Neuronal stem cell (in vitro differentiated cells): ENCODE data around the gene CAMK1D.
"Not testable (repeated sequence)": the region's sequence is repeated elsewhere in the genome, so short reads cannot be mapped to it uniquely, and the experiment has no call there.

Source experiments
- DNase-seq: peaks from one replicate; pipeline ENCODE4 v3.0.0-alpha.2; 2013; ENCODE audit warnings: low spot score
- H2AFZ ChIP-seq: one replicate; pipeline ENCODE4 v1.6.1; 2013; ENCODE audit warnings: mild to moderate bottlenecking, low read length, inconsistent platforms
- H2AK5ac ChIP-seq: 2 replicates; pipeline ENCODE4 v1.6.1; 2013; ENCODE audit warnings: low read depth, mild to moderate bottlenecking, inconsistent platforms, low read length, moderate library complexity, mixed read lengths
- H2BK120ac ChIP-seq: 2 replicates; pipeline ENCODE4 v1.6.1; 2013; ENCODE audit warnings: low read depth, mild to moderate bottlenecking, inconsistent platforms, low read length, moderate library complexity, mixed read lengths
- H2BK12ac ChIP-seq: one replicate; pipeline ENCODE4 v1.6.1; 2013; ENCODE audit warnings: low read length, inconsistent platforms
- H2BK15ac ChIP-seq: 2 replicates; pipeline ENCODE4 v1.6.1; 2013; ENCODE audit warnings: mild to moderate bottlenecking, low read length, inconsistent platforms, mixed read lengths
- H2BK5ac ChIP-seq: one replicate; pipeline ENCODE4 v1.6.1; 2013; ENCODE audit warnings: inconsistent platforms, mild to moderate bottlenecking, low read length, moderate library complexity
- H3K14ac ChIP-seq: one replicate; pipeline ENCODE4 v1.6.1; 2013; ENCODE audit warnings: low read length, inconsistent platforms
- H3K18ac ChIP-seq: 2 replicates; pipeline ENCODE4 v1.6.1; 2013; ENCODE audit warnings: low read length, inconsistent platforms
- H3K23ac ChIP-seq: 2 replicates; pipeline ENCODE4 v1.6.1; 2013; ENCODE audit warnings: low read depth, mild to moderate bottlenecking, mixed read lengths, low read length, inconsistent platforms; ENCODE audit not compliant: poor library complexity
- H3K27ac ChIP-seq: replicated peaks from 3 replicates; pipeline ENCODE4 v1.5.1; 2013; ENCODE audit warnings: low read length, inconsistent platforms
- H3K27me3 ChIP-seq, 3 experiments: 2 replicates each; pipeline ENCODE4 v1.6.1; 2013; ENCODE audit warnings: low read length in 3 of 3, mild to moderate bottlenecking in 2 of 3, inconsistent platforms in 1 of 3, low read depth in 1 of 3, mixed read lengths in 1 of 3, moderate library complexity in 1 of 3; ENCODE audit not compliant: control insufficient read depth in 3 of 3, insufficient read depth in 3 of 3
- H3K36me3 ChIP-seq, 2 donors: replicated peaks in 1 of 2; 2 replicates each; pipeline ENCODE4 v1.6.1; 2013; ENCODE audit warnings: low read length in 2 of 2; ENCODE audit not compliant: control insufficient read depth in 2 of 2, insufficient read depth in 2 of 2
- H3K4ac ChIP-seq: 2 replicates; pipeline ENCODE4 v1.6.1; 2013; ENCODE audit warnings: inconsistent platforms, mild to moderate bottlenecking, low read length, moderate library complexity
- H3K4me1 ChIP-seq, 2 donors: 1 replicate in 1 of 2; 2 replicates in 1 of 2; pipeline ENCODE4 v1.6.1; 2013; ENCODE audit warnings: low read length in 2 of 2, low read depth in 1 of 2; ENCODE audit not compliant: control insufficient read depth in 2 of 2, insufficient read depth in 1 of 2
- H3K4me2 ChIP-seq: one replicate; pipeline ENCODE4 v1.6.1; 2013; ENCODE audit warnings: mild to moderate bottlenecking, low read length, inconsistent platforms; ENCODE audit not compliant: insufficient read depth, poor library complexity, severe bottlenecking
- H3K4me3 ChIP-seq, 2 donors: 2 replicates each; pipeline ENCODE4 v1.5.1; 2013; ENCODE audit warnings: low read length in 2 of 2, mild to moderate bottlenecking in 2 of 2, inconsistent platforms in 1 of 2, moderate library complexity in 1 of 2
- H3K79me1 ChIP-seq: one replicate; pipeline ENCODE4 v1.6.1; 2013; ENCODE audit warnings: low read depth, mild to moderate bottlenecking, inconsistent platforms, low read length, moderate library complexity
- H3K9ac ChIP-seq: one replicate; pipeline ENCODE4 v1.6.1; 2013; ENCODE audit warnings: mild to moderate bottlenecking, low read depth, low read length, inconsistent platforms; ENCODE audit not compliant: poor library complexity
- H3K9me3 ChIP-seq, 2 donors: replicated peaks in 1 of 2; 2 replicates each; pipeline versions ENCODE3 to v1.6.1; 2013; ENCODE audit warnings: low read length in 2 of 2, mild to moderate bottlenecking in 2 of 2, inconsistent platforms in 1 of 2, low read depth in 1 of 2, mixed read lengths in 1 of 2, moderate library complexity in 1 of 2; ENCODE audit not compliant: control insufficient read depth in 2 of 2, insufficient read depth in 1 of 2
- H4K8ac ChIP-seq: one replicate; pipeline ENCODE4 v1.6.1; 2013; ENCODE audit warnings: low read depth, mild to moderate bottlenecking, inconsistent platforms, low read length, moderate library complexity
- H4K91ac ChIP-seq: one replicate; pipeline ENCODE4 v1.6.1; 2013; ENCODE audit warnings: low read length, low read depth, mild to moderate bottlenecking, inconsistent platforms; ENCODE audit not compliant: poor library complexity
- WGBS, 2 donors: extraction: QIAGEN DNeasy Blood & Tissue Kit; methylation state at CpG; one replicate each; pipeline ENCODE4 v1.1.7; 2013; ENCODE audit warnings: missing lambda C conversion rate in 2 of 2, mixed read lengths in 1 of 2; ENCODE audit not compliant: insufficient read length in 2 of 2, insufficient replicate concordance in 1 of 2; ENCODE audit errors: extremely low coverage in 2 of 2; 5-methylcytosine and 5-hydroxymethylcytosine counted together

Gene CAMK1D

DNA sequence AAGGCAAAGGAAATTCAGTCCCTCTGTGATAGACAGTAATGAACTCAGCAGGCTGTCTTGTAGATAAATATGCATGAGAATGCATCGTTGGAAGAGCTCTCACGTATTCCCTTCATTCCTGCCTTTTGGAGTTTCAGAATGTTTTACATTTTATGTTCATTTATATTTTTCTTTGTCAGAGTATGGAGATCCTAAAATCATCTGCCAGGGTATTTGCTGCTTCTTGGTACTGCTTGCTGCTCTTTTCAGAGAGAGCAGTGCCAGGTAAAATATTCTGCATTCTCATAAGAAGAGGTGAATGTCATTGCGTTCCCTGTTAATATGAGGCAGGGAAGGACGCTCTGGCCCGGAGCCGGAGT lies 362.0 kb downstream of the CAMK1D start:
- H2BK120ac ChIP-seq: no peak overlapping the region
- WGBS, 2 donors: no CpG with 5 or more reads among the region's 6 CpGs

DNA sequence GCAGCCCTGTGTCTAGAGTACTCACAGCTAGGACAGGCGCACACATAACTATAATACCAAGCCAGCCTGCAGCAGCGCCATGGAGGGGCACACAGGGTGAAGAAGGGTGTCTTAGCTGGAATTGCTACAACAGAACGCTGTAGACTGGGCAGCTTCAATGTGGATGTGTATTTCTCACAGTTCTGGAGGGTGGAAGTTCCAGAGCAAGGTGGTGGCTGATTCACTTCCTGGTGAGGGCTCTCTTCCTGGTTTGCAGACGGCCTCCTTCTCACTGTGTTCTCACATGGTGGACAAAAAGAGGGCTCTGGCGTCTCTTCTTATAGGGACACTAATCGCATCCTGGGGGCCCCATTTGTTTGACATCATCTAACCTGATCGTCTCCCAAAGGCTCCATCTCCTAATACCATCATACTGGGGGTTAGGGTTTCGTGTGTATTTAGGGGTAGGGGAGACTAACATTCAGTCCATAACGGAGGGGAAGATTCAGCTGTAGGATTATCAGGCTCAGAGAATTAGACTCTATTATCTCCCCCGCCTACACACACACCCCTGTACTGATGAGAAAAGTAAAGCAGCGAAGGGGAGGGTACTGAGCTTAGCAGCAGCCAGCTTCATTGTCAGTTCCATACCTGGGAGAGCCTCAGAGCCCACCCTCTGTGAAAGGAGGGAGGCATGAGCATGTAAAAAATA lies 363.1 kb downstream of the CAMK1D start:
- no CpG with 5 or more reads among the region's 11 CpGs for WGBS, 2 donors
- Histone ChIP-seq H3K14ac (no peak overlapping the region), H3K79me1 (no peaks in the 10 kb centered on the region), H3K9me3 (no peaks in the 10 kb centered on the region), H2BK12ac (no peak overlapping the region), H3K27ac (no peak overlapping the region), H3K4me2 (no peak overlapping the region), H3K23ac (no peak overlapping the region), H4K8ac (no peak overlapping the region), H3K18ac (no peak overlapping the region), H3K4me3 (no peak overlapping the region), H3K9ac (no peak overlapping the region), H2AFZ (no peak overlapping the region), H2BK120ac (no peak overlapping the region), H3K36me3 (no peaks in the 10 kb centered on the region), H3K27me3 (no peaks in the 10 kb centered on the region), H4K91ac (no peak overlapping the region), H2BK15ac (no peak overlapping the region), H3K4ac (no peak overlapping the region), H2BK5ac (no peak overlapping the region), H3K4me1 (peaks cover 1 to 18% of the 10 kb centered on the region in 2 donors), H2AK5ac (no peak overlapping the region)
- DNase-seq: no peak

More for the DNA sequence above, 362.0 kb downstream of the CAMK1D start:
- Histone ChIP-seq H3K4me1 (peaks cover 1 to 23% of the 10 kb centered on the region in 2 donors), H3K4me2 (no peak overlapping the region), H3K79me1 (no peaks in the 10 kb centered on the region), H3K36me3 (no peaks in the 10 kb centered on the region), H3K4ac (no peak overlapping the region), H3K14ac (no peak overlapping the region), H3K23ac (no peak overlapping the region), H3K27me3 (no peaks in the 10 kb centered on the region), H3K9me3 (no peaks in the 10 kb centered on the region), H3K4me3 (no peak overlapping the region), H3K9ac (no peak overlapping the region), H4K91ac (no peak overlapping the region), H2BK12ac (no peak overlapping the region), H4K8ac (no peak overlapping the region), H3K18ac (no peak overlapping the region), H2BK15ac (no peak overlapping the region), H2AFZ (no peak overlapping the region), H3K27ac (no peak overlapping the region), H2BK5ac (no peak overlapping the region), H2AK5ac (no peak overlapping the region)
- no peak for DNase-seq

DNA sequence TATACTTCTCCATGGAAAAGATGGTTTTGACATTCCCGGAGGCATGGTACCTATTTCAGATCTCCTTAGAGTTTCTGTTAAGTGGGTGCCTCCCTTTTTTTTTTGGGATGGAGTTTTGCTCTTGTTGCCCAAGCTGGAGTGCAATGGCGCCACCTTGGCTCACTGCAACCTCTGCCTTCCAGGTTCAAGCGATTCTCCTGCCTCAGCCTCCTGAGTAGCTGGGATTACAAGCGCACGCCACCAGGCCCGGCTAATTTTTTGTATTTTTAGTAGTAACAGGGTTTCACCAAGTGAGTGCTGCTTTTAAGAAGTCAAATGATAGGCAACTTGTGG lies 363.6 kb downstream of the CAMK1D start:
- H3K23ac ChIP-seq, H2BK12ac ChIP-seq, H3K27me3 ChIP-seq, H3K79me1 ChIP-seq, H4K8ac ChIP-seq, H2BK5ac ChIP-seq, H2AK5ac ChIP-seq, H3K9me3 ChIP-seq, H3K4ac ChIP-seq, H3K36me3 ChIP-seq, H3K9ac ChIP-seq, H2AFZ ChIP-seq, DNase-seq, H3K27ac ChIP-seq, H2BK120ac ChIP-seq, H4K91ac ChIP-seq, H3K4me3 ChIP-seq, H2BK15ac ChIP-seq, H3K18ac ChIP-seq, H3K14ac ChIP-seq, H3K4me2 ChIP-seq: not testable (repeated sequence)
- H3K4me1 ChIP-seq: peaks cover 1 to 13% of the 10 kb centered on the region in 2 donors
- WGBS, 2 donors: no CpG with 5 or more reads among the region's 6 CpGs

DNA sequence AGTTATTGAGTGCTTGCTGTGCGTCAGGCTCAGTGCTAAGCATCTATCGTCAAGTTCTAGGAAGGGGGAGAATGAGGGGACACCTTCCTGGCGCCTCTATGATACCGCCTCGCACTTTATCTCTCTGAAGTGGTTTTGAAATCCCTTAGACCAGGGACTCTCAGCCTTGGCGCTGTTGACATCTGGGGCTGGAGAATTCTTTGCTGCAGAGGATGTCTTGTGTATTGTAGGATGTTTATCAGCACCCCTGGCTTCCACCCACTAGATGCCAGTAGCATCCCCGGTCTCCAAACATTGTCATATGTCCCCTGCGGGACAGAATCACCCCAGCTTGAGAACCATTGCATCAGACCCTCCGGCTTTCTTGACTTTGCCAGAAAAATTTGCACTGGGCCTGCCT lies 366.7 kb downstream of the CAMK1D start:
- Histone ChIP-seq H3K9ac (no peak overlapping the region), H2BK12ac (no peak overlapping the region), H2AK5ac (no peak overlapping the region), H2BK5ac (no peak overlapping the region), H3K79me1 (no peaks in the 10 kb centered on the region), H3K18ac (no peak overlapping the region), H2BK15ac (no peak overlapping the region), H3K9me3 (no peaks in the 10 kb centered on the region), H3K36me3 (no peaks in the 10 kb centered on the region), H3K27ac (no peak overlapping the region), H4K8ac (no peak overlapping the region), H3K4ac (no peak overlapping the region), H2AFZ (no peak overlapping the region), H3K14ac (no peak overlapping the region), H3K4me1 (no peaks in the 10 kb centered on the region), H4K91ac (no peak overlapping the region), H3K23ac (no peak overlapping the region), H3K27me3 (no peaks in the 10 kb centered on the region), H2BK120ac (no peak overlapping the region), H3K4me3 (no peak overlapping the region), H3K4me2 (no peak overlapping the region)
- no CpG with 5 or more reads among the region's 9 CpGs for WGBS, 2 donors
- DNase-seq: no peak
